HCT116 (cell line): ENCODE measurements around the gene PAX5. TPM values are rescaled to one million over a fixed set of nuclear protein-coding genes. Genes with fewer than 3 reads are reported as not detected.

ENCODE experiments used
- ATAC-seq: fragments of 200-7000 bp; cut with Tn5 transposase; 2 replicates; pipeline ENCODE4 v1.9.1; 2020; ENCODE audit warnings: mild to moderate bottlenecking, moderate library complexity
- BruUV-seq: library from RNA; stranded (reverse); fragments of 400-500 nt; replicated peaks from 2 replicates; lab custom pipeline; 2021; lab: Mats Ljungman, UMichigan
- CTCF ChIA-PET: fragments of 300-600 bp; sonication (Branson Sonifier 250); formaldehyde crosslinking; loops from one replicate; lab custom pipeline; 2021; ENCODE audit warnings: antibody characterized with exemption; lab: Charles Lee
- POLR2A ChIA-PET: fragments of 300-600, 350-600 bp; sonication (Branson Sonifier 250); formaldehyde crosslinking; loops from one replicate; lab custom pipeline; 2021; ENCODE audit warnings: antibody characterized with exemption; lab: Charles Lee
- RAD21 ChIA-PET, 2 experiments: fragments of 300-600 bp; sonication (Branson Sonifier 250); formaldehyde crosslinking; loops; one replicate each; lab custom pipeline; 2023; ENCODE audit warnings: low total read pairs in 2 of 2; ENCODE audit not compliant: uncharacterized antibody in 2 of 2, unreplicated experiment in 2 of 2, low non-redundant PET in 1 of 2; lab: Charles Lee
- DNase-seq: peaks from one replicate; pipeline ENCODE4 v3.0.0-alpha.2; 2010; ENCODE audit warnings: low read depth, low spot score
- H2AFZ ChIP-seq: fragments of 200-600 bp; shearing (Covaris generic), sonication (generic); 2 replicates; pipeline ENCODE4 v1.6.1; 2017; ENCODE audit warnings: low read depth, mixed run types, mixed read lengths, antibody characterized with exemption, low read length; ENCODE audit not compliant: poor library complexity, severe bottlenecking
- H3K27ac ChIP-seq: 2 replicates; pipeline ENCODE4 v1.5.1; 2012; ENCODE audit warnings: low read depth, low read length
- H3K27me3 ChIP-seq: fragments of 200-600 bp; sonication (generic); 2 replicates; pipeline ENCODE4 v1.6.1; 2016; ENCODE audit warnings: mixed run types, low read length, mixed read lengths; ENCODE audit not compliant: insufficient read depth
- H3K36me3 ChIP-seq, 2 experiments: fragments of 200-500 bp in 1 of 2; fragments of 200-600 bp in 1 of 2; sonication (Bioruptor generic) in 1 of 2; sonication (generic) in 1 of 2; 2 replicates each; pipeline versions ENCODE4 v1.5.1 to v1.6.1; 2014 to 2016; ENCODE audit warnings: low read length in 2 of 2, inconsistent platforms in 1 of 2, mixed read lengths in 1 of 2, mixed run types in 1 of 2; ENCODE audit not compliant: insufficient read depth in 2 of 2, control insufficient read depth in 1 of 2
- H3K4me1 ChIP-seq, 2 experiments: fragments of 200-600 bp in 1 of 2; sonication (generic) in 1 of 2; 2 replicates each; pipeline versions ENCODE4 v1.5.1 to v1.6.1; 2012 to 2017; ENCODE audit warnings: low read length in 2 of 2, inconsistent platforms in 1 of 2, mild to moderate bottlenecking in 1 of 2, mixed read lengths in 1 of 2, mixed run types in 1 of 2, moderate library complexity in 1 of 2; ENCODE audit not compliant: insufficient read depth in 2 of 2, control insufficient read depth in 1 of 2
- H3K4me2 ChIP-seq: fragments of 200-600 bp; sonication (generic); 2 replicates; pipeline ENCODE4 v1.6.1; 2017; ENCODE audit warnings: mixed run types, low read length, mixed read lengths
- H3K4me3 ChIP-seq, 2 experiments: fragments of 200-600 bp in 1 of 2; sonication (generic) in 1 of 2; replicated peaks in 1 of 2; 2 replicates each; pipeline ENCODE4 v1.5.1; 2011 to 2016; ENCODE audit warnings: low read length in 2 of 2, control low read depth in 1 of 2, low read depth in 1 of 2, mild to moderate bottlenecking in 1 of 2, mixed read lengths in 1 of 2, mixed run types in 1 of 2
- H3K79me2 ChIP-seq: fragments of 200-600 bp; sonication (generic); 2 replicates; pipeline ENCODE4 v1.6.1; 2017; ENCODE audit warnings: mild to moderate bottlenecking, mixed run types, low read length, moderate library complexity, mixed read lengths; ENCODE audit not compliant: insufficient read depth
- H3K9ac ChIP-seq: fragments of 200-600 bp; sonication (generic); 2 replicates; pipeline ENCODE4 v1.6.1; 2016; ENCODE audit warnings: low read length, mixed read lengths
- H3K9me2 ChIP-seq: fragments of 200-600 bp; sonication (generic), shearing (Covaris generic); 2 replicates; pipeline ENCODE4 v1.6.1; 2017; ENCODE audit warnings: mixed run types, mild to moderate bottlenecking, moderate library complexity; ENCODE audit not compliant: insufficient read depth
- H3K9me3 ChIP-seq, 2 experiments: fragments of 200-500 bp in 1 of 2; fragments of 200-600 bp in 1 of 2; sonication (Bioruptor generic) in 1 of 2; sonication (generic) in 1 of 2; 2 replicates each; pipeline ENCODE4 v1.6.1; 2014 to 2017; ENCODE audit warnings: low read length in 2 of 2, mixed read lengths in 2 of 2, inconsistent platforms in 1 of 2, low read depth in 1 of 2, mild to moderate bottlenecking in 1 of 2, mixed run types in 1 of 2, moderate library complexity in 1 of 2; ENCODE audit not compliant: control insufficient read depth in 1 of 2, insufficient read depth in 1 of 2
- H4K20me1 ChIP-seq: fragments of 200-600 bp; sonication (generic), shearing (Covaris generic); 2 replicates; pipeline ENCODE4 v1.6.1; 2017; ENCODE audit warnings: mixed run types, mild to moderate bottlenecking, moderate library complexity; ENCODE audit not compliant: insufficient read depth
- CBX3 ChIP-seq: IDR thresholded peaks from 2 replicates; pipeline ENCODE4 v1.6.1; 2012; ENCODE audit warnings: low read depth
- CTCF ChIP-seq, 3 experiments: fragments of 200-600 bp in 1 of 3; sonication (generic) in 1 of 3; IDR thresholded peaks in 2 of 3; conservative IDR thresholded peaks in 1 of 3; 2 replicates each; pipeline ENCODE4 v1.5.1; 2012 to 2017; ENCODE audit warnings: low read depth in 2 of 3, low read length in 2 of 3, antibody characterized with exemption in 1 of 3, borderline replicate concordance in 1 of 3, control low read depth in 1 of 3, mild to moderate bottlenecking in 1 of 3, mixed read lengths in 1 of 3, mixed run types in 1 of 3, moderate library complexity in 1 of 3; ENCODE audit not compliant: insufficient read depth in 1 of 3
- EGR1 ChIP-seq: IDR thresholded peaks from 2 replicates; pipeline ENCODE4 v1.6.1; 2012; ENCODE audit warnings: low read depth
- ELF1 ChIP-seq: IDR thresholded peaks from 2 replicates; pipeline ENCODE4 v1.6.1; 2012; ENCODE audit warnings: low read depth, borderline replicate concordance
- EZH2 ChIP-seq: fragments of 200-600 bp; sonication (generic); IDR thresholded peaks from 2 replicates; pipeline ENCODE4 v1.6.1; 2017; ENCODE audit warnings: antibody characterized with exemption, mixed run types
- EZH2phosphoT487 ChIP-seq: fragments of 200-600 bp; IDR thresholded peaks from 2 replicates; pipeline ENCODE4 v1.6.1; 2018; ENCODE audit warnings: antibody characterized with exemption, borderline replicate concordance
- FOSL1 ChIP-seq: IDR thresholded peaks from 2 replicates; pipeline ENCODE4 v1.6.1; 2012; ENCODE audit warnings: low read depth
- POLR2A ChIP-seq: IDR thresholded peaks from 2 replicates; pipeline ENCODE4 v1.7.0; 2011; ENCODE audit warnings: borderline replicate concordance; ENCODE audit not compliant: insufficient read depth, insufficient read length; ENCODE audit errors: extremely low read depth
- POLR2AphosphoS5 ChIP-seq: IDR thresholded peaks from 2 replicates; pipeline ENCODE4 v1.6.1; 2011; ENCODE audit warnings: mild to moderate bottlenecking, low read depth, low read length, moderate library complexity
- RAD21 ChIP-seq: IDR thresholded peaks from 2 replicates; pipeline ENCODE4 v1.6.1; 2012; ENCODE audit warnings: low read depth, mild to moderate bottlenecking
- SP1 ChIP-seq: IDR thresholded peaks from 2 replicates; pipeline ENCODE4 v1.6.1; 2012; ENCODE audit warnings: low read depth
- TCF7L2 ChIP-seq: IDR thresholded peaks from 2 replicates; pipeline ENCODE4 v1.7.0; 2011; ENCODE audit warnings: borderline replicate concordance, inconsistent platforms; ENCODE audit not compliant: insufficient read depth, insufficient read length; ENCODE audit errors: extremely low read depth
- YY1 ChIP-seq: IDR thresholded peaks from 2 replicates; pipeline ENCODE4 v1.6.1; 2011; ENCODE audit warnings: low read length, low read depth, moderate library complexity, mild to moderate bottlenecking; ENCODE audit not compliant: insufficient replicate concordance; ENCODE audit errors: extremely low read depth
- ZBTB33 ChIP-seq: IDR thresholded peaks from 2 replicates; pipeline ENCODE4 v1.6.1; 2011; ENCODE audit warnings: mild to moderate bottlenecking, low read length, moderate library complexity; ENCODE audit not compliant: insufficient replicate concordance; ENCODE audit errors: extremely low read depth
- ZNF274 ChIP-seq: fragments of 200-500 bp; sonication (Bioruptor generic); IDR thresholded peaks from 2 replicates; pipeline ENCODE4 v1.6.1; 2014; ENCODE audit warnings: mild to moderate bottlenecking, low read depth, low read length, inconsistent platforms
- intact Hi-C: fragments of 100-400 bp; cut with micrococcal nuclease; formaldehyde crosslinking; loops from 2 replicates; pipeline ENCODE4 v1.10.0; 2022
- total RNA-seq: library from RNA; stranded (reverse); gene quantifications from one replicate; pipeline ENCODE4 v1.2.1, GENCODE V29; 2021; ENCODE audit not compliant: unreplicated experiment

Gene PAX5
- total RNA-seq, 1 experiment from 2014 or later = 0.17 TPM

- RAD21 ChIA-PET = no interaction called here
- no peaks in the 10 kb centered on the region for H3K79me2 ChIP-seq
- TF ChIP-seq POLR2AphosphoS5 (no peak), YY1 (no peak), TCF7L2 (no peak), SP1 (no peak), RAD21 (no peak), FOSL1 (no peak), ELF1 (no peak), CTCF (IDR thresholded peaks at IDR 0.05 in 2 of 3, conservative IDR thresholded peaks at IDR 0.05 in 1 of 3; ENCODE audit: borderline replicate concordance in 1 of 3, insufficient read depth in 1 of 3, low read depth in 2 of 3, low read length in 2 of 3) (no peak), ZNF274 (no peak), CBX3 (no peak), EZH2phosphoT487 (no peak), ZBTB33 (no peak), EGR1 (no peak), EZH2 (no peak), POLR2A (no peak)
- H3K4me1 ChIP-seq = no peaks in the 10 kb centered on the region
- H3K27ac ChIP-seq = no peak overlapping the region
- no peaks in the 10 kb centered on the region for H4K20me1 ChIP-seq
- H3K36me3 ChIP-seq = no peaks in the 10 kb centered on the region
- no peak overlapping the region for H3K9ac ChIP-seq
- intact Hi-C loops = no loop called here
- BruUV-seq = no TSS peak
- DNase-seq (no peak), ATAC-seq (no peak)
- no peak overlapping the region for H3K4me2 ChIP-seq
- POLR2A ChIA-PET = no interaction called here
- H3K9me3 ChIP-seq = no peaks in the 10 kb centered on the region
- CTCF ChIA-PET = interaction anchor here (1.1 kb wide), 1 partner anchor 9 kb away, joined by 4 read pairs; no protein-coding TSS in a partner anchor
- H2AFZ ChIP-seq = no peak overlapping the region
- no peaks in the 10 kb centered on the region for H3K9me2 ChIP-seq
- peaks cover 35% of the 10 kb centered on the region for H3K27me3 ChIP-seq
- no peak overlapping the region for H3K4me3 ChIP-seq
Measured at GRCh38 chr9:36881743-36882441, 152.2 kb downstream of the PAX5 start.
